Measurements from ENCODE around the gene TMPRSS11E.
"Not testable (repeated sequence)": the region's sequence is repeated elsewhere in the genome, so short reads cannot be mapped to it uniquely, and the experiment has no call there.

Gene TMPRSS11E

GRCh38 chr4:68447201-68447600, at the start of gene TMPRSS11E:
Gene TMPRSS11E (plus strand): TSS chr4:68447463. CDS start chr4:68447513, 50 bp downstream.
- peak; percentile 42 for DNase-seq (ENCODE audit: low spot score)

- DNase-seq (ENCODE audit: low spot score): no peak
These were observed 48.0 kb upstream of the TMPRSS11E start for GRCh38 chr4:68399306-68399705.

GRCh38 chr4:68401231-68401630, 46.0 kb upstream of the TMPRSS11E start:
- DNase-seq (ENCODE audit: low spot score): no peak

GRCh38 chr4:68404153-68404552, 43.1 kb upstream of the TMPRSS11E start:
- no peak for DNase-seq (ENCODE audit: low spot score)

GRCh38 chr4:68405718-68406478, 41.4 kb upstream of the TMPRSS11E start:
- not testable (repeated sequence) for DNase-seq (ENCODE audit: low spot score)

GRCh38 chr4:68406479-68406859, 40.8 kb upstream of the TMPRSS11E start:
- no peak for DNase-seq (ENCODE audit: low spot score)

GRCh38 chr4:68407015-68407867, 40.0 kb upstream of the TMPRSS11E start:
- not testable (repeated sequence) for DNase-seq (ENCODE audit: low spot score)

- DNase-seq (ENCODE audit: low spot score): no peak
These were observed 39.4 kb upstream of the TMPRSS11E start for GRCh38 chr4:68407868-68408190.

GRCh38 chr4:68410149-68410548, 37.1 kb upstream of the TMPRSS11E start:
- DNase-seq (ENCODE audit: low spot score): no peak

GRCh38 chr4:68410643-68411042, 36.6 kb upstream of the TMPRSS11E start:
- no peak for DNase-seq (ENCODE audit: low spot score)

- DNase-seq (ENCODE audit: low spot score): not testable (repeated sequence)
These were observed 35.2 kb upstream of the TMPRSS11E start for GRCh38 chr4:68412031-68412430.

GRCh38 chr4:68416591-68416990, 30.7 kb upstream of the TMPRSS11E start:
- DNase-seq (ENCODE audit: low spot score): no peak

- DNase-seq (ENCODE audit: low spot score): no peak
These were observed 20.7 kb upstream of the TMPRSS11E start for GRCh38 chr4:68426516-68426915.

GRCh38 chr4:68430337-68430736, 16.9 kb upstream of the TMPRSS11E start:
- no peak for DNase-seq (ENCODE audit: low spot score)

- no peak for DNase-seq (ENCODE audit: low spot score)
These were observed 14.9 kb upstream of the TMPRSS11E start for GRCh38 chr4:68432320-68432719.

- DNase-seq (ENCODE audit: low spot score): peak; percentile 33
These were observed 13.7 kb upstream of the TMPRSS11E start for GRCh38 chr4:68433582-68433981.

GRCh38 chr4:68434277-68434676, 13.0 kb upstream of the TMPRSS11E start:
- DNase-seq (ENCODE audit: low spot score): no peak

GRCh38 chr4:68434836-68435235, 12.4 kb upstream of the TMPRSS11E start:
- DNase-seq (ENCODE audit: low spot score): no peak

GRCh38 chr4:68445111-68445510, 2.2 kb upstream of the TMPRSS11E start:
- DNase-seq (ENCODE audit: low spot score): no peak

GRCh38 chr4:68451246-68452211, 4.3 kb downstream of the TMPRSS11E start:
- DNase-seq (ENCODE audit: low spot score): no peak

- no peak for DNase-seq (ENCODE audit: low spot score)
These were observed 12.8 kb downstream of the TMPRSS11E start for GRCh38 chr4:68460085-68460484.

GRCh38 chr4:68461790-68462189, 14.5 kb downstream of the TMPRSS11E start:
- DNase-seq (ENCODE audit: low spot score): no peak
